ENCODE measurements around the gene ARID5B. TPM values are rescaled to one million over a fixed set of nuclear protein-coding genes. Genes with fewer than 3 reads are reported as not detected.

ARID5B gene
- total RNA-seq, 1 donor = 94.1 TPM

GRCh38 chr10:62098278-62099121 is 197.0 kb downstream of the ARID5B start:
- no peak for DNase-seq (ENCODE audit: insufficient read length, low spot score, missing footprints)
- no peaks in the 10 kb centered on the region for H3K9me3 ChIP-seq (ENCODE audit: low read depth, low read length)
- no peak overlapping the region for H3K4me3 ChIP-seq (ENCODE audit: insufficient read depth, low read length)
- H4K20me1 ChIP-seq (ENCODE audit: insufficient read depth, low read length) = no peaks in the 10 kb centered on the region
- no peak for TF ChIP-seq CTCF (IDR thresholded peaks at IDR 0.05; ENCODE audit: extremely low read depth, low read depth, low read length)
- H3K4me1 ChIP-seq (ENCODE audit: insufficient read depth, low read length) = peaks cover 35% of the 10 kb centered on the region
- H3K4me2 ChIP-seq (ENCODE audit: insufficient read depth, low read length) = no peak overlapping the region
- peaks cover 7% of the 10 kb centered on the region for H3K36me3 ChIP-seq (ENCODE audit: insufficient read depth, low read length)
- no peaks in the 10 kb centered on the region for H3K27me3 ChIP-seq (ENCODE audit: insufficient read depth, low read length)
- no peak overlapping the region for H2AFZ ChIP-seq (ENCODE audit: low read length)
- H3K79me2 ChIP-seq (ENCODE audit: insufficient read depth, low read length) = peaks cover 8% of the 10 kb centered on the region
- no peak overlapping the region for H3K27ac ChIP-seq (ENCODE audit: low read depth, low read length)

- no peaks in the 10 kb centered on the region for H3K9me3 ChIP-seq (ENCODE audit: low read depth, low read length)
- no peak for DNase-seq (ENCODE audit: insufficient read length, low spot score, missing footprints)
- no peaks in the 10 kb centered on the region for H3K27me3 ChIP-seq (ENCODE audit: insufficient read depth, low read length)
- TF ChIP-seq CTCF (IDR thresholded peaks at IDR 0.05; ENCODE audit: extremely low read depth, low read depth, low read length) = no peak
- H3K4me3 ChIP-seq (ENCODE audit: insufficient read depth, low read length) = no peak overlapping the region
- peaks cover 7% of the 10 kb centered on the region for H3K36me3 ChIP-seq (ENCODE audit: insufficient read depth, low read length)
- peaks cover 27% of the 10 kb centered on the region for H3K4me1 ChIP-seq (ENCODE audit: insufficient read depth, low read length)
- H4K20me1 ChIP-seq (ENCODE audit: insufficient read depth, low read length) = no peaks in the 10 kb centered on the region
- no peak overlapping the region for H3K4me2 ChIP-seq (ENCODE audit: insufficient read depth, low read length)
- H3K79me2 ChIP-seq (ENCODE audit: insufficient read depth, low read length) = peaks cover 6% of the 10 kb centered on the region
- no peak overlapping the region for H2AFZ ChIP-seq (ENCODE audit: low read length)
- H3K27ac ChIP-seq (ENCODE audit: low read depth, low read length) = no peak overlapping the region
Measured at GRCh38 chr10:62099299-62099698, 197.8 kb downstream of the ARID5B start.

DNA sequence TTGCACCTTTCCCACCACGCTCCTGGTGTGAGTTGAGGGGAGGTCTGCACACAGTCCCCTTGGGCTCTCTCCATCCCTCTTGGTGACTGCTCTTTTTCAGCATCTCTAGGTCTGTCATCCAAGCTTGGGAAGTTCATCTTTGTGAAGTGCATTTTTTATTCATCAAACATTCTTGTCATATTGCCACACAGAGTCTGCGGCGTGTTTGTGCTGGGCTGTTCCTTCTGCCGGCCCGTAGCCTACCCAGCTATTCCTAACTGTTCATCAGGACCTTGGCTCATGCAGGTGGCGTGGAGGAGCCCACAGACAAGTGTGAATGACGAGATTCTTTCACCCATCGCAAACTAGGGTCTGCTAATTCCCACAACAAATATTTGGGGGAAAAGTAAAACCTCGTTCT is 202.4 kb downstream of the ARID5B start:
- no peaks in the 10 kb centered on the region for H3K4me1 ChIP-seq (ENCODE audit: insufficient read depth, low read length)
- no peak for TF ChIP-seq CTCF (IDR thresholded peaks at IDR 0.05; ENCODE audit: extremely low read depth, low read depth, low read length)
- no peak overlapping the region for H3K27ac ChIP-seq (ENCODE audit: low read depth, low read length)

GRCh38 chr10:62106929-62107519 is 205.5 kb downstream of the ARID5B start:
- Histone ChIP-seq H2AFZ (ENCODE audit: low read length) (no peak overlapping the region), H3K27me3 (ENCODE audit: insufficient read depth, low read length) (no peaks in the 10 kb centered on the region), H3K9me3 (ENCODE audit: low read depth, low read length) (no peaks in the 10 kb centered on the region), H3K4me1 (ENCODE audit: insufficient read depth, low read length) (no peaks in the 10 kb centered on the region), H3K79me2 (ENCODE audit: insufficient read depth, low read length) (no peaks in the 10 kb centered on the region), H4K20me1 (ENCODE audit: insufficient read depth, low read length) (no peaks in the 10 kb centered on the region), H3K4me2 (ENCODE audit: insufficient read depth, low read length) (no peak overlapping the region), H3K36me3 (ENCODE audit: insufficient read depth, low read length) (no peaks in the 10 kb centered on the region), H3K4me3 (ENCODE audit: insufficient read depth, low read length) (no peak overlapping the region), H3K27ac (ENCODE audit: low read depth, low read length) (no peak overlapping the region)
- TF ChIP-seq CTCF (IDR thresholded peaks at IDR 0.05; ENCODE audit: extremely low read depth, low read depth, low read length) = no peak
- DNase-seq (ENCODE audit: insufficient read length, low spot score, missing footprints) = no peak

More for the DNA sequence above, 202.4 kb downstream of the ARID5B start:
- H4K20me1 ChIP-seq (ENCODE audit: insufficient read depth, low read length) = no peaks in the 10 kb centered on the region
- no peaks in the 10 kb centered on the region for H3K9me3 ChIP-seq (ENCODE audit: low read depth, low read length)
- H3K4me3 ChIP-seq (ENCODE audit: insufficient read depth, low read length) = no peak overlapping the region
- no peaks in the 10 kb centered on the region for H3K27me3 ChIP-seq (ENCODE audit: insufficient read depth, low read length)
- DNase-seq (ENCODE audit: insufficient read length, low spot score, missing footprints) = no peak
- no peaks in the 10 kb centered on the region for H3K36me3 ChIP-seq (ENCODE audit: insufficient read depth, low read length)
- H2AFZ ChIP-seq (ENCODE audit: low read length) = no peak overlapping the region
- no peak overlapping the region for H3K4me2 ChIP-seq (ENCODE audit: insufficient read depth, low read length)
- H3K79me2 ChIP-seq (ENCODE audit: insufficient read depth, low read length) = no peaks in the 10 kb centered on the region
